OCI-LY3 (cell line): ENCODE data around the gene CST4.

ENCODE experiments used
- H2AFZ ChIP-seq: fragments of 200-600, 300-600 bp; shearing (Covaris generic); 2 replicates; pipeline ENCODE4 v1.6.0; 2014; ENCODE audit warnings: antibody characterized with exemption, low read depth, low read length
- H3K27ac ChIP-seq: fragments of 200-600, 300-600 bp; sonication (generic); 2 replicates; pipeline ENCODE4 v1.5.1; 2014; ENCODE audit warnings: mild to moderate bottlenecking, low read length, moderate library complexity, mixed read lengths
- H3K27me3 ChIP-seq: fragments of 200-600, 300-600 bp; sonication (generic); 2 replicates; pipeline ENCODE4 v1.6.1; 2014; ENCODE audit warnings: low read depth, low read length, mixed read lengths
- H3K36me3 ChIP-seq: fragments of 200-600, 300-600 bp; sonication (generic); replicated peaks from 2 replicates; pipeline ENCODE3; 2014; ENCODE audit warnings: low read depth, low read length, mixed read lengths
- H3K4me1 ChIP-seq: fragments of 300-600, 200-600 bp; sonication (generic); 2 replicates; pipeline ENCODE4 v1.6.1; 2014; ENCODE audit warnings: low read length, mixed read lengths
- H3K4me2 ChIP-seq: fragments of 200-600, 300-600 bp; sonication (generic); 2 replicates; pipeline ENCODE4 v1.6.1; 2014; ENCODE audit warnings: low read length, mixed read lengths
- H3K4me3 ChIP-seq: fragments of 300-600, 200-600 bp; sonication (generic); 2 replicates; pipeline ENCODE4 v1.5.1; 2014; ENCODE audit warnings: antibody characterized with exemption, mild to moderate bottlenecking, low read length, moderate library complexity
- H3K79me2 ChIP-seq: fragments of 300-600, 200-600 bp; shearing (Covaris generic); 2 replicates; pipeline ENCODE4 v1.6.1; 2014; ENCODE audit warnings: mild to moderate bottlenecking, low read length, mixed read lengths
- H3K9ac ChIP-seq: fragments of 300-600, 200-600 bp; shearing (Covaris generic); 2 replicates; pipeline ENCODE4 v1.6.0; 2014; ENCODE audit warnings: mild to moderate bottlenecking, low read length, moderate library complexity
- H3K9me3 ChIP-seq: fragments of 200-600, 300-600 bp; shearing (Covaris generic); 2 replicates; pipeline ENCODE4 v1.6.1; 2014; ENCODE audit warnings: low read length, mixed read lengths; ENCODE audit not compliant: insufficient read depth
- H4K20me1 ChIP-seq: fragments of 200-600, 300-600 bp; sonication (generic); 2 replicates; pipeline ENCODE4 v1.6.1; 2016; ENCODE audit warnings: low read length, mixed read lengths; ENCODE audit not compliant: insufficient read depth
- CTCF ChIP-seq: fragments of 200-600, 300-600 bp; sonication (generic); IDR thresholded peaks from 2 replicates; pipeline ENCODE4 v1.5.1; 2014; ENCODE audit warnings: antibody characterized with exemption, low read length, low read depth
- EZH2phosphoT487 ChIP-seq: fragments of 200-600 bp; shearing (Covaris generic); IDR thresholded peaks from 2 replicates; pipeline ENCODE4 v1.6.1; 2018; ENCODE audit warnings: antibody characterized with exemption, mixed run types, low read depth

The CST4 gene

GRCh38 chr20:23658989-23659609 lies 29.7 kb downstream of the CST4 start:
- H3K27me3 ChIP-seq: peaks cover 21% of the 10 kb centered on the region; the same call in 1 of the 2 replicates
- H3K9ac ChIP-seq: no peak overlapping the region
- H3K9me3 ChIP-seq: no peaks in the 10 kb centered on the region
- no peaks in the 10 kb centered on the region for H3K36me3 ChIP-seq
- no peak overlapping the region for H3K4me2 ChIP-seq
- TF ChIP-seq EZH2phosphoT487: no peak
- no peak for TF ChIP-seq CTCF
- H3K27ac ChIP-seq: no peak overlapping the region
- H3K4me1 ChIP-seq: peaks cover 21% of the 10 kb centered on the region
- 0 out of 2 replicates have a peak, but pooled peaks cover 2% of the 10 kb centered on the region for H4K20me1 ChIP-seq
- no peak overlapping the region for H3K4me3 ChIP-seq
- H3K79me2 ChIP-seq: no peaks in the 10 kb centered on the region
- no peak overlapping the region for H2AFZ ChIP-seq

- TF ChIP-seq CTCF (no peak), EZH2phosphoT487 (no peak)
- Histone ChIP-seq H4K20me1 (0 out of 2 replicates have a peak, but pooled peaks cover 5% of the 10 kb centered on the region), H3K4me3 (no peak overlapping the region), H3K79me2 (no peaks in the 10 kb centered on the region), H3K9ac (no peak overlapping the region), H3K27ac (no peak overlapping the region), H2AFZ (no peak overlapping the region), H3K27me3 (peaks cover 26% of the 10 kb centered on the region; the same call in 1 of the 2 replicates), H3K9me3 (no peaks in the 10 kb centered on the region), H3K4me2 (no peak overlapping the region), H3K4me1 (peaks cover 21% of the 10 kb centered on the region), H3K36me3 (no peaks in the 10 kb centered on the region)
These were observed 30.5 kb downstream of the CST4 start for GRCh38 chr20:23658336-23658735.

- Histone ChIP-seq H3K36me3 (no peaks in the 10 kb centered on the region), H2AFZ (no peak overlapping the region), H3K9me3 (no peaks in the 10 kb centered on the region), H3K4me2 (no peak overlapping the region), H4K20me1 (0 out of 2 replicates have a peak, but pooled peaks cover 5% of the 10 kb centered on the region), H3K27me3 (peaks cover 26% of the 10 kb centered on the region; the same call in 1 of the 2 replicates), H3K9ac (no peak overlapping the region), H3K27ac (no peak overlapping the region), H3K79me2 (no peaks in the 10 kb centered on the region), H3K4me3 (no peak overlapping the region), H3K4me1 (peaks cover 21% of the 10 kb centered on the region)
- TF ChIP-seq CTCF: no peak
- TF ChIP-seq EZH2phosphoT487: no peak
These were observed 31.6 kb downstream of the CST4 start for GRCh38 chr20:23657202-23657601.

GRCh38 chr20:23656372-23656771 lies 32.5 kb downstream of the CST4 start:
- TF ChIP-seq EZH2phosphoT487: no peak
- no peak for TF ChIP-seq CTCF
- H3K79me2 ChIP-seq: no peaks in the 10 kb centered on the region
- H3K36me3 ChIP-seq: no peaks in the 10 kb centered on the region
- no peak overlapping the region for H3K4me3 ChIP-seq
- 0 out of 2 replicates have a peak, but pooled peaks cover 5% of the 10 kb centered on the region for H4K20me1 ChIP-seq
- H3K4me1 ChIP-seq: peaks cover 21% of the 10 kb centered on the region
- no peaks in the 10 kb centered on the region for H3K9me3 ChIP-seq
- H3K4me2 ChIP-seq: no peak overlapping the region
- no peak overlapping the region for H3K9ac ChIP-seq
- H3K27me3 ChIP-seq: peaks cover 26% of the 10 kb centered on the region; the same call in 1 of the 2 replicates
- no peak overlapping the region for H2AFZ ChIP-seq
- H3K27ac ChIP-seq: no peak overlapping the region
